AG04449 (cell line): ENCODE data around the gene CCDC61.

Experiments
- CTCF ChIA-PET: fragments of 350-600 bp; formaldehyde crosslinking; extraction: SDS; loops from one replicate; lab custom pipeline; 2021; ENCODE audit warnings: antibody characterized with exemption; lab: Yijun Ruan, JAX
- POLR2A ChIA-PET: fragments of 400-600, 350-600 bp; formaldehyde crosslinking; extraction: SDS; loops from one replicate; lab custom pipeline; 2020; ENCODE audit warnings: antibody characterized with exemption, inconsistent platforms; lab: Yijun Ruan, JAX
- DNase-seq: peaks from one replicate; pipeline ENCODE4 v3.0.0-alpha.2; 2010; ENCODE audit warnings: low read depth, low spot score
- H3K4me3 ChIP-seq: 2 replicates; pipeline ENCODE4 v1.5.1; 2011; ENCODE audit warnings: low read depth, mild to moderate bottlenecking, control low read depth, low read length
- CTCF ChIP-seq: IDR thresholded peaks from one replicate; pipeline ENCODE4 v1.5.1; 2011; ENCODE audit warnings: mild to moderate bottlenecking, moderate library complexity, low read length, control low read depth, inconsistent platforms; ENCODE audit not compliant: insufficient read depth; ENCODE audit errors: missing control alignments

CCDC61 gene

GRCh38 chr19:46017874-46018675, 22.8 kb downstream of the CCDC61 start:
- ChIA-PET CTCF (interaction anchor here (0.9 to 23.4 kb wide), 19 partner anchors 9 to 252 kb away, joined by 3 to 523 read pairs (median 5); partner anchors contain the start of gene CCDC61), POLR2A (no interaction called here)
- H3K4me3 ChIP-seq: no peak overlapping the region
- no peak for TF ChIP-seq CTCF
- no peak for DNase-seq

- no peak overlapping the region for H3K4me3 ChIP-seq
- no peak for TF ChIP-seq CTCF
- POLR2A ChIA-PET: no interaction called here
- DNase-seq: no peak
- CTCF ChIA-PET: interaction anchor here (1.0 to 23.4 kb wide), 11 partner anchors 8 to 251 kb away, joined by 3 to 523 read pairs (median 5); no protein-coding TSS in a partner anchor
These were observed 23.5 kb downstream of the CCDC61 start for GRCh38 chr19:46018729-46019251.

GRCh38 chr19:46019270-46019669, 24.0 kb downstream of the CCDC61 start:
- POLR2A ChIA-PET: no interaction called here
- CTCF ChIA-PET: interaction anchor here (0.9 to 23.4 kb wide), 11 partner anchors 8 to 251 kb away, joined by 3 to 523 read pairs (median 5); partner anchors contain the start of gene IGFL4
- DNase-seq: no peak
- TF ChIP-seq CTCF: no peak
- no peak overlapping the region for H3K4me3 ChIP-seq

- ChIA-PET POLR2A (no interaction called here), CTCF (interaction anchor here (0.9 to 23.4 kb wide), 8 partner anchors 6 to 244 kb away, joined by 3 to 523 read pairs (median 18); partner anchors contain the start of gene IGFL4)
- DNase-seq: no peak
- H3K4me3 ChIP-seq: no peak overlapping the region
- no peak for TF ChIP-seq CTCF
These were observed 25.5 kb downstream of the CCDC61 start for GRCh38 chr19:46020819-46021125.

- TF ChIP-seq CTCF: no peak
- POLR2A ChIA-PET: no interaction called here
- H3K4me3 ChIP-seq: no peak overlapping the region
- CTCF ChIA-PET: interaction anchor here (0.7 to 23.4 kb wide), 8 partner anchors 6 to 243 kb away, joined by 3 to 523 read pairs (median 9); partner anchors contain the start of gene IGFL4
- DNase-seq: no peak
These were observed 26.3 kb downstream of the CCDC61 start for GRCh38 chr19:46021531-46022041.

GRCh38 chr19:46022061-46022430, 26.8 kb downstream of the CCDC61 start:
- POLR2A ChIA-PET: no interaction called here
- CTCF ChIA-PET: interaction anchor here (2.7 to 23.4 kb wide), 3 partner anchors 12 to 243 kb away, joined by 15 to 523 read pairs (median 207); no protein-coding TSS in a partner anchor
- H3K4me3 ChIP-seq: no peak overlapping the region
- no peak for DNase-seq
- TF ChIP-seq CTCF: no peak
